BJ (cell line): ENCODE results near the gene TGFBI. TPM values are rescaled to one million over a fixed set of nuclear protein-coding genes. Genes with fewer than 3 reads are reported as not detected.

Experiments used
- CTCF ChIA-PET: fragments of 350-600 bp; formaldehyde crosslinking; extraction: SDS; loops from one replicate; lab custom pipeline; 2021; ENCODE audit warnings: antibody characterized with exemption, inconsistent platforms; lab: Yijun Ruan, JAX
- POLR2A ChIA-PET: fragments of 300-600 bp; sonication (Branson Sonifier 250); formaldehyde crosslinking; extraction: SDS; loops from one replicate; lab custom pipeline; 2021; ENCODE audit warnings: antibody characterized with exemption; lab: Charles Lee
- DNase-seq: peaks from one replicate; pipeline ENCODE4 v3.0.0-alpha.2; 2011; ENCODE audit warnings: low read depth
- H3K27me3 ChIP-seq: 2 replicates; pipeline ENCODE4 v1.6.0; 2011; ENCODE audit warnings: low read length; ENCODE audit not compliant: control insufficient read depth, insufficient read depth
- H3K36me3 ChIP-seq: 2 replicates; pipeline ENCODE4 v1.5.1; 2011; ENCODE audit warnings: low read length; ENCODE audit not compliant: control insufficient read depth, insufficient read depth
- H3K4me3 ChIP-seq: 2 replicates; pipeline ENCODE4 v1.5.1; 2011; ENCODE audit warnings: low read depth, mild to moderate bottlenecking, control low read depth, low read length
- polyA plus RNA-seq: library from polyadenylated mRNA; depleted of rRNA; stranded (reverse); fragments of >200 nt; gene quantifications from 2 replicates; pipeline ENCODE4 v1.2.3, GENCODE V29; 2011
- TF ChIP-seq, protein P1 (sequence below): IDR thresholded peaks from 2 replicates; pipeline ENCODE4 v1.5.1; 2011; ENCODE audit warnings: low read depth, mild to moderate bottlenecking, control low read depth, inconsistent platforms, low read length, moderate library complexity; ENCODE audit not compliant: insufficient read depth

Gene TGFBI
- polyA plus RNA-seq, 1 experiment = 1,228 TPM

DNA sequence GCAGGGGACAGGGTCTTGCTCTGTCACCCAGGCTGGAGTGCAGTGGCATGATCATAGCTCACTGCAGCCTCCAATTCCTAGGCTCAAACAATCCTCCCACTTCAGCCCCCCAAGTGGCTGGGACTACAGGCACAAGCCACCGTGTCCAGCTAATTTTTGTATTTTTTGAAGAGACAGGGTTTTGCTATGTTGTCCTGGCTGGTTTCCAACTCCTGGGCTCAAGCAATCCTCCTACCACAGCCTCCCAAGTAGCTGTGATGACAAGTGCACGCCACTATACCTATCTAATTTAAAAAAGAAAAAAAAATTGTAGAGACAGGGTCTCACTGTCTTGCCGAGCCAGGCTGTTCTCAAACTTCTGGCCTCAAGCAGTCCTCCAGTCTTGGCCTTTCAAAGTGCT lies 42.4 kb upstream of the TGFBI start:
- DNase-seq = no peak
- no peaks in the 10 kb centered on the region for H3K36me3 ChIP-seq
- ChIA-PET CTCF (interaction anchor here (1.2 kb wide), 1 partner anchor 188 kb away, joined by 3 read pairs; no protein-coding TSS in a partner anchor), POLR2A (no interaction called here)
- TF ChIP-seq, protein P1, sequence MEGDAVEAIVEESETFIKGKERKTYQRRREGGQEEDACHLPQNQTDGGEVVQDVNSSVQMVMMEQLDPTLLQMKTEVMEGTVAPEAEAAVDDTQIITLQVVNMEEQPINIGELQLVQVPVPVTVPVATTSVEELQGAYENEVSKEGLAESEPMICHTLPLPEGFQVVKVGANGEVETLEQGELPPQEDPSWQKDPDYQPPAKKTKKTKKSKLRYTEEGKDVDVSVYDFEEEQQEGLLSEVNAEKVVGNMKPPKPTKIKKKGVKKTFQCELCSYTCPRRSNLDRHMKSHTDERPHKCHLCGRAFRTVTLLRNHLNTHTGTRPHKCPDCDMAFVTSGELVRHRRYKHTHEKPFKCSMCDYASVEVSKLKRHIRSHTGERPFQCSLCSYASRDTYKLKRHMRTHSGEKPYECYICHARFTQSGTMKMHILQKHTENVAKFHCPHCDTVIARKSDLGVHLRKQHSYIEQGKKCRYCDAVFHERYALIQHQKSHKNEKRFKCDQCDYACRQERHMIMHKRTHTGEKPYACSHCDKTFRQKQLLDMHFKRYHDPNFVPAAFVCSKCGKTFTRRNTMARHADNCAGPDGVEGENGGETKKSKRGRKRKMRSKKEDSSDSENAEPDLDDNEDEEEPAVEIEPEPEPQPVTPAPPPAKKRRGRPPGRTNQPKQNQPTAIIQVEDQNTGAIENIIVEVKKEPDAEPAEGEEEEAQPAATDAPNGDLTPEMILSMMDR = no peak
- H3K27me3 ChIP-seq = no peaks in the 10 kb centered on the region
- no peak overlapping the region for H3K4me3 ChIP-seq

DNA sequence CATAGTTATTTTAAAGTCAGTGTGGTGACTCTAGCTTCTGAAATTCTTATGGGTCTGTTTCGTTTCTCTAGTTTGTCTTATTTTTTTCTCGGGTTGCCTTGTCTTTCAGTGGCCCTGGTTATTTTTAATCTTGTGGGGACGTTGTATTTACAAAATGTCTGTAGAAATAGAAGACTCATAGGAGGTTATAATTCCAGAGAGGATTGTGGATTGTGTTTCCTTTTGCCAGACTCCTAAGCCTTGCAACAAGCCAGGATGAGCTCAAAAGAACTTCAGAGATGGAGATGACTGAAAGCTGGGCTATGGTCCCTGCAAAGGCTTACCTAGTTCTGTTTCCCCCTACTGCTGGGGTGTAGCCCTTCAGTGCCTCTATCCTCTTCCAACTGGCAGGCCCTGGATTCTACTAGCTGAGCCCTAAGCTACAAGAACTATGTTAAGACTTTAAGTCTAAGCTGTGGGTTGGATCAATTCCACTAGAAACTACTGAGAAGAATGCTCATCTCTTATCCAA lies 41.8 kb upstream of the TGFBI start:
- no peak overlapping the region for H3K4me3 ChIP-seq
- H3K36me3 ChIP-seq = no peaks in the 10 kb centered on the region
- TF ChIP-seq, protein P1 = no peak
- ChIA-PET POLR2A (no interaction called here), CTCF (interaction anchor here (0.8 to 1.2 kb wide), 3 partner anchors 10 to 188 kb away, joined by 3 to 4 read pairs (median 3); no protein-coding TSS in a partner anchor)
- no peak for DNase-seq
- H3K27me3 ChIP-seq = no peaks in the 10 kb centered on the region

DNA sequence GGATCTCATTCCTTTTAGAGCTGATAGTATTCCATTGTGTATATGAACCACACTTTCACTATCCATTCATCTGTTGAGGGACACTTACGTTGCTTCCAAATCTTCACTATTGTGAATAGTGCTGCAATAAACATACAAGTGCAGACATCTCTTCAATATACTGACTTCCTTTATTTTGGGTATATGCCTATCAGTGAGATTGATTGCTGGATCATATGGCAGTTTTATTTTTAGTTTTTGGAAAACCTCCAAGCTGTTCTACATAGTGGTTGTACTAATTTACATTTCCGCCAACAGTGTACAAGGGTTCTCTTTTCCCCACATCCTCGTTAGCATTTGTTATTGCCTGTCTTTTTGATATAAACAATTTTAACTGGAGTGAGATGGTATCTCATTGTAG lies 40.2 kb upstream of the TGFBI start:
- H3K4me3 ChIP-seq = no peak overlapping the region
- POLR2A ChIA-PET = no interaction called here
- H3K36me3 ChIP-seq = no peaks in the 10 kb centered on the region
- CTCF ChIA-PET = no interaction called here
- TF ChIP-seq, protein P1 = no peak
- DNase-seq = no peak
- no peaks in the 10 kb centered on the region for H3K27me3 ChIP-seq

DNA sequence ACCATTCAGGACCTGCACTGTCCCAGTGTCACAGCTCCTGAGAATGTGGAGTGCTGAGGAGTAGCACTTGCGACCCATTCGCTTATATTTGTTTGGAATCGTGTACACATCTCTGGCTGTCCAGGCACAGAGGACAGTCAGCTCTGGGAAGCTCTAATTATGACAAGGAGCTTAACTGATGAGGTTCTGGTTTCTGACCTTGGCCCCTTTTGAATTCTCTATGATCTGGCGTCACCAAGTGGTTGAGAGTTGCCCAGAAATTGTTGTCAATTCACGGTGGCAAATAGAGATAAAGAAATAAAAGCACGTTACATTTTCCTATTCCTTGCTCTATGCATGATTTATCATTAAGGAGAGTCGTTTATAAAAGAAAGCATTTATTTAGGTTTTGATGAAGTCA lies 39.1 kb upstream of the TGFBI start:
- H3K27me3 ChIP-seq = no peaks in the 10 kb centered on the region
- CTCF ChIA-PET = no interaction called here
- TF ChIP-seq, protein P1 = no peak
- POLR2A ChIA-PET = no interaction called here
- no peaks in the 10 kb centered on the region for H3K36me3 ChIP-seq
- no peak overlapping the region for H3K4me3 ChIP-seq
- DNase-seq = no peak

DNA sequence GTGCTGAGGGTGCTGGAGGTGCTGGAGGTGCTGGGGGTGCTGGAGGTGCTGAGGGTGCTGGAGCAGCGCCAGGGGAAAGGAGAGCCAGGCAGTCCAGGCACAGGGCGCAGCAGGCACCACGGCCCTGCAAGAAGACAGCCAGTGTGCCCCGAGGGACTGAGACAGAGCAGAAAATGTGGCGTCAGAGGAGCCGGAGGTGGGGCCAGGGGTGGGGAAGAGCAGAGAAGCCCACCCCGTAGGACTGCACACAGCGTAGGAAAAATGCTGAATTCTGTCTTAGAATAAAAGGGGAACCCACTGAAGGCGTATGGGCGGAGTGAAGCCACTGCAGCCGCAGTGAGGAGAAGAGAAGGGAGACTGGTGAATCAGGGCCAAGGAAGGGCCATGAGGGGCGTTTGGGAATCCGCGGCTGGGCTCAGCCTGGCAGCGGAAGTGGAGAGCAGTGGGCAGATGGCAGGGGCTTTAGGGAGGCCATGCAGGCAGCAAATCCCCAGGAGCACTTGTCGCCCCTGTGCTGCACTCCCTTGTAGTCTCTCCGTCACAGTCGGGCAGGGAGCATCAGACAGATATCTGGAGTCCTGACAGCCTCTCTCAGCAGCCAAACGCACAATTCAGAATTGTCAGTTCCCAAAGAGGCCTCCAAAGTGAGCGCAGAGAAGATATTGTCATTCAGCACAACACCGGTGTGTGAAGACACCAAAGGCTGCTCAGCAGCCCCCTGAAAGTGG lies 38.1 kb upstream of the TGFBI start:
- no peak for DNase-seq
- ChIA-PET CTCF (interaction anchor here (0.8 kb wide), 1 partner anchor 10 kb away, joined by 3 read pairs; no protein-coding TSS in a partner anchor), POLR2A (no interaction called here)
- Histone ChIP-seq H3K36me3 (no peaks in the 10 kb centered on the region), H3K4me3 (no peak overlapping the region), H3K27me3 (no peaks in the 10 kb centered on the region)
- TF ChIP-seq, protein P1 = no peak
